Fibroblast of lung (primary cell): ENCODE data around the gene ZFAND5. TPM values are rescaled to one million over a fixed set of nuclear protein-coding genes. Genes with fewer than 3 reads are reported as not detected.

Experiments used
- DNase-seq, 2 donors: peaks; one replicate each; pipeline versions ENCODE4 v3.0.0 to v3.0.0-alpha.2; 2010; ENCODE audit warnings: low read depth in 2 of 2
- H2AFZ ChIP-seq: 2 replicates; pipeline ENCODE4 v1.5.1; 2012; ENCODE audit warnings: low read length, control low read depth, inconsistent platforms
- H3K27ac ChIP-seq: 2 replicates; pipeline ENCODE4 v1.5.1; 2011; ENCODE audit warnings: low read length, control low read depth; ENCODE audit not compliant: insufficient read depth
- H3K27me3 ChIP-seq: 2 replicates; pipeline ENCODE4 v1.5.1; 2011; ENCODE audit warnings: mild to moderate bottlenecking, low read length; ENCODE audit not compliant: control insufficient read depth, insufficient read depth
- H3K36me3 ChIP-seq: 2 replicates; pipeline ENCODE4 v1.5.1; 2011; ENCODE audit warnings: low read length; ENCODE audit not compliant: control insufficient read depth, insufficient read depth
- H3K4me1 ChIP-seq: 2 replicates; pipeline ENCODE4 v1.5.1; 2011; ENCODE audit warnings: low read length; ENCODE audit not compliant: control insufficient read depth, insufficient read depth; ENCODE audit errors: extremely low read depth
- H3K4me2 ChIP-seq: 2 replicates; pipeline ENCODE4 v1.5.1; 2011; ENCODE audit warnings: low read length, control low read depth; ENCODE audit not compliant: insufficient read depth; ENCODE audit errors: extremely low read depth
- H3K4me3 ChIP-seq, 4 experiments: fragments of 200-600 bp in 1 of 4; sonication (generic) in 1 of 4; replicated peaks in 1 of 4; 2 replicates each; pipeline ENCODE4 v1.5.1; 2011 to 2016; ENCODE audit warnings: low read length in 4 of 4, low read depth in 3 of 4, mild to moderate bottlenecking in 3 of 4, control low read depth in 2 of 4, inconsistent platforms in 1 of 4, mixed read lengths in 1 of 4; ENCODE audit not compliant: insufficient read depth in 1 of 4; ENCODE audit errors: control extremely low read depth in 1 of 4
- H3K79me2 ChIP-seq: 2 replicates; pipeline ENCODE4 v1.5.1; 2012; ENCODE audit warnings: mild to moderate bottlenecking, low read length, inconsistent platforms; ENCODE audit not compliant: control insufficient read depth, insufficient read depth
- H3K9ac ChIP-seq: 2 replicates; pipeline ENCODE4 v1.5.1; 2011; ENCODE audit warnings: mild to moderate bottlenecking, low read length, control low read depth; ENCODE audit not compliant: insufficient read depth
- H3K9me3 ChIP-seq: 2 replicates; pipeline ENCODE4 v1.5.1; 2012; ENCODE audit warnings: low read depth, low read length; ENCODE audit not compliant: control insufficient read depth, insufficient read depth
- H4K20me1 ChIP-seq: 2 replicates; pipeline ENCODE4 v1.5.1; 2011; ENCODE audit warnings: low read length; ENCODE audit not compliant: control insufficient read depth, insufficient read depth; ENCODE audit errors: extremely low read depth
- EZH2 ChIP-seq: IDR thresholded peaks from 2 replicates; pipeline ENCODE4 v1.5.1; 2012; ENCODE audit warnings: low read length, control low read depth, mild to moderate bottlenecking; ENCODE audit errors: missing control alignments
- polyA plus RNA-seq, 2 donors: library from polyadenylated mRNA; depleted of rRNA in 1 of 2; stranded (reverse) in 1 of 2; unstranded in 1 of 2; fragments of >200 nt; gene quantifications; 2 replicates each; pipeline ENCODE4 v1.2.1, GENCODE V29; 2011 to 2012; ENCODE audit warnings: missing spikeins in 1 of 2
- total RNA-seq: library from RNA; depleted of rRNA; stranded (reverse); fragments of >200 nt; gene quantifications from 2 replicates; pipeline ENCODE4 v1.2.1, GENCODE V29; 2014
- TF ChIP-seq, protein P1 (sequence below), 2 donors: IDR thresholded peaks in 1 of 2; conservative IDR thresholded peaks in 1 of 2; 1 replicate in 1 of 2; 2 replicates in 1 of 2; pipeline ENCODE4 v1.5.1; 2011 to 2012; ENCODE audit warnings: low read length in 2 of 2, control low read depth in 1 of 2, inconsistent platforms in 1 of 2, low read depth in 1 of 2, mild to moderate bottlenecking in 1 of 2

Gene ZFAND5
- total and polyA plus RNA-seq, 2 donors (not counting 1 experiment from before 2014, with no cell fraction given), result 153 to 159 TPM

DNA sequence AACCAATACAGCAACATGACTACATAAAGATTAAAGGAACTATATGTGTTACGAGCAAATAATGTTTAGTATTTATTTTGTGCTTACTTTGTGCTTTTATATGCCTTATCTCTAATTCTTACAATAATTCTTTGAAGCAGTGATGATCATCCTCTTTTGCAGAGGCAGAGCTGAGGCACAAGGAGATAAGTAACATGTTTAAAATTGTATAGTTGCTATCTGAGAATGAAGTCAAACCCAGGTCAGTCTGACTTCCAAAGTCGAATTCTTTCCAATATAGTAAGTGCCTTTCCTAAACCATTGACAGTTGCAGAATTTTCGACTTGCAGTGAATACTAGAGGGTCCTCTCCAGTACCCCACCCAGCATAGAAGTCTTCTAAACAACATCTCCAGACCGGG is 12.0 kb upstream of the ZFAND5 start:
- no peak overlapping the region for H3K4me2 ChIP-seq
- no peak overlapping the region for H3K27ac ChIP-seq
- no peaks in the 10 kb centered on the region for H3K9me3 ChIP-seq
- no peak overlapping the region for H3K9ac ChIP-seq
- no peak for TF ChIP-seq EZH2
- TF ChIP-seq, protein P1, sequence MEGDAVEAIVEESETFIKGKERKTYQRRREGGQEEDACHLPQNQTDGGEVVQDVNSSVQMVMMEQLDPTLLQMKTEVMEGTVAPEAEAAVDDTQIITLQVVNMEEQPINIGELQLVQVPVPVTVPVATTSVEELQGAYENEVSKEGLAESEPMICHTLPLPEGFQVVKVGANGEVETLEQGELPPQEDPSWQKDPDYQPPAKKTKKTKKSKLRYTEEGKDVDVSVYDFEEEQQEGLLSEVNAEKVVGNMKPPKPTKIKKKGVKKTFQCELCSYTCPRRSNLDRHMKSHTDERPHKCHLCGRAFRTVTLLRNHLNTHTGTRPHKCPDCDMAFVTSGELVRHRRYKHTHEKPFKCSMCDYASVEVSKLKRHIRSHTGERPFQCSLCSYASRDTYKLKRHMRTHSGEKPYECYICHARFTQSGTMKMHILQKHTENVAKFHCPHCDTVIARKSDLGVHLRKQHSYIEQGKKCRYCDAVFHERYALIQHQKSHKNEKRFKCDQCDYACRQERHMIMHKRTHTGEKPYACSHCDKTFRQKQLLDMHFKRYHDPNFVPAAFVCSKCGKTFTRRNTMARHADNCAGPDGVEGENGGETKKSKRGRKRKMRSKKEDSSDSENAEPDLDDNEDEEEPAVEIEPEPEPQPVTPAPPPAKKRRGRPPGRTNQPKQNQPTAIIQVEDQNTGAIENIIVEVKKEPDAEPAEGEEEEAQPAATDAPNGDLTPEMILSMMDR (conservative IDR thresholded peaks at IDR 0.05 in 1 of 2, IDR thresholded peaks at IDR 0.05 in 1 of 2; ENCODE audit: low read depth in 1 of 2, low read length in 2 of 2), result no peak
- H4K20me1 ChIP-seq, result no peaks in the 10 kb centered on the region
- H3K4me1 ChIP-seq, result no peaks in the 10 kb centered on the region
- H3K79me2 ChIP-seq, result no peaks in the 10 kb centered on the region
- no peak for DNase-seq
- H3K4me3 ChIP-seq, result no peak overlapping the region
- no peaks in the 10 kb centered on the region for H3K27me3 ChIP-seq
- no peaks in the 10 kb centered on the region for H3K36me3 ChIP-seq
- no peak overlapping the region for H2AFZ ChIP-seq

GRCh38 chr9:72371151-72371550 is 6.1 kb upstream of the ZFAND5 start:
- TF ChIP-seq, protein P1 (conservative IDR thresholded peaks at IDR 0.05 in 1 of 2, IDR thresholded peaks at IDR 0.05 in 1 of 2; ENCODE audit: low read depth in 1 of 2, low read length in 2 of 2), result no peak
- no peak for TF ChIP-seq EZH2
- DNase-seq, result no peak
- no peaks in the 10 kb centered on the region for H3K4me1 ChIP-seq
- no peak overlapping the region for H3K4me3 ChIP-seq
- no peaks in the 10 kb centered on the region for H4K20me1 ChIP-seq
- no peaks in the 10 kb centered on the region for H3K9me3 ChIP-seq
- no peak overlapping the region for H3K4me2 ChIP-seq
- H3K27ac ChIP-seq, result no peak overlapping the region
- no peaks in the 10 kb centered on the region for H3K27me3 ChIP-seq
- no peaks in the 10 kb centered on the region for H3K36me3 ChIP-seq
- H3K9ac ChIP-seq, result no peak overlapping the region
- no peak overlapping the region for H2AFZ ChIP-seq
- no peaks in the 10 kb centered on the region for H3K79me2 ChIP-seq

- peak overlapping the region; percentile 80 for H2AFZ ChIP-seq
- peaks cover 3% of the 10 kb centered on the region for H3K4me1 ChIP-seq
- H3K79me2 ChIP-seq, result peaks cover 42% of the 10 kb centered on the region
- H3K4me3 ChIP-seq, result peak overlapping the region; percentile 43 to 77 (median 58)
- peak overlapping the region; percentile 79 for H3K4me2 ChIP-seq
- no peaks in the 10 kb centered on the region for H3K9me3 ChIP-seq
- peak; percentile 83 to 94 for DNase-seq
- peak overlapping the region; percentile 98 for H3K27ac ChIP-seq
- peak overlapping the region; percentile 89 for H3K9ac ChIP-seq
- H3K27me3 ChIP-seq, result no peaks in the 10 kb centered on the region
- peaks cover 3% of the 10 kb centered on the region for H4K20me1 ChIP-seq
- H3K36me3 ChIP-seq, result no peaks in the 10 kb centered on the region
- TF ChIP-seq, protein P1 (conservative IDR thresholded peaks at IDR 0.05 in 1 of 2, IDR thresholded peaks at IDR 0.05 in 1 of 2; ENCODE audit: low read depth in 1 of 2, low read length in 2 of 2), result peak in 1 of 2 donors; percentile 20
- TF ChIP-seq EZH2, result no peak
Measured at GRCh38 chr9:72365525-72366256, 683 bp upstream of the ZFAND5 start.
